Chondrocyte (in vitro differentiated cells): Measurements from ENCODE around the gene UBE2Q1. TPM values are rescaled to one million over a fixed set of nuclear protein-coding genes. Genes with fewer than 3 reads are reported as not detected.

Source experiments
- DNase-seq: peaks from one replicate; pipeline ENCODE4 v3.0.0; 2021; ENCODE audit warnings: mixed read lengths, low spot score
- H3K27ac Mint-ChIP-seq: one replicate; pipeline ENCODE4 v1.8.0; 2021; ENCODE audit warnings: mild to moderate bottlenecking, moderate library complexity, mixed read lengths; ENCODE audit not compliant: unreplicated experiment
- H3K27me3 Mint-ChIP-seq: 2 replicates; pipeline ENCODE4 v1.8.0; 2021; ENCODE audit warnings: low read depth, mixed read lengths
- H3K36me3 Mint-ChIP-seq: 2 replicates; pipeline ENCODE4 v1.8.0; 2021; ENCODE audit warnings: low read depth, mixed read lengths
- H3K4me1 Mint-ChIP-seq: 2 replicates; pipeline ENCODE4 v1.8.0; 2021; ENCODE audit warnings: low read depth, mild to moderate bottlenecking, mixed read lengths
- H3K4me3 Mint-ChIP-seq: one replicate; pipeline ENCODE4 v1.8.0; 2021; ENCODE audit warnings: mild to moderate bottlenecking, moderate library complexity, mixed read lengths; ENCODE audit not compliant: unreplicated experiment
- H3K9me3 Mint-ChIP-seq: 2 replicates; pipeline ENCODE4 v1.8.0; 2021; ENCODE audit warnings: low read depth, mixed read lengths
- CTCF ChIP-seq: fragments of 200-600 bp; sonication (generic); IDR thresholded peaks from 2 replicates; pipeline ENCODE4 v1.5.0; 2021; ENCODE audit warnings: antibody characterized with exemption, mild to moderate bottlenecking, moderate library complexity
- total RNA-seq: library from RNA; stranded (reverse); gene quantifications from 3 replicates; pipeline ENCODE4 v1.2.1, GENCODE V29; 2021

Gene UBE2Q1
- total RNA-seq, 1 donor from 2014 or later, result 92.6 TPM

GRCh38 chr1:154599658-154600057, 41.2 kb upstream of the UBE2Q1 start:
- TF ChIP-seq CTCF, result no peak
- no peak overlapping the region for H3K27ac Mint-ChIP-seq
- peaks cover 16% of the 10 kb centered on the region for H3K4me1 Mint-ChIP-seq
- DNase-seq, result no peak
- no peaks in the 10 kb centered on the region for H3K27me3 Mint-ChIP-seq
- H3K9me3 Mint-ChIP-seq, result no peaks in the 10 kb centered on the region
- H3K36me3 Mint-ChIP-seq, result peaks cover 28% of the 10 kb centered on the region
- no peak overlapping the region for H3K4me3 Mint-ChIP-seq

GRCh38 chr1:154598871-154599635, 40.6 kb upstream of the UBE2Q1 start:
- Mint-ChIP-seq H3K4me1 (peaks cover 15% of the 10 kb centered on the region), H3K27me3 (no peaks in the 10 kb centered on the region), H3K36me3 (peaks cover 31% of the 10 kb centered on the region), H3K27ac (peak overlapping the region; percentile 20), H3K4me3 (no peak overlapping the region), H3K9me3 (no peaks in the 10 kb centered on the region)
- TF ChIP-seq CTCF, result no peak
- no peak for DNase-seq

- DNase-seq, result no peak
- Mint-ChIP-seq H3K27ac (no peak overlapping the region), H3K4me3 (no peak overlapping the region), H3K27me3 (no peaks in the 10 kb centered on the region), H3K36me3 (peaks cover 44% of the 10 kb centered on the region), H3K9me3 (no peaks in the 10 kb centered on the region), H3K4me1 (peaks cover 12% of the 10 kb centered on the region)
- TF ChIP-seq CTCF, result no peak
Observed at GRCh38 chr1:154595621-154596020, 37.2 kb upstream of the UBE2Q1 start.

- no peak for DNase-seq
- Mint-ChIP-seq H3K4me1 (peaks cover 9% of the 10 kb centered on the region), H3K27me3 (no peaks in the 10 kb centered on the region), H3K36me3 (peaks cover 48% of the 10 kb centered on the region), H3K27ac (no peak overlapping the region), H3K9me3 (no peaks in the 10 kb centered on the region), H3K4me3 (no peak overlapping the region)
- no peak for TF ChIP-seq CTCF
Observed at GRCh38 chr1:154594811-154595210, 36.3 kb upstream of the UBE2Q1 start.

- Mint-ChIP-seq H3K9me3 (no peaks in the 10 kb centered on the region), H3K36me3 (peaks cover 58% of the 10 kb centered on the region), H3K27me3 (no peaks in the 10 kb centered on the region)
Observed at GRCh38 chr1:154593390-154593789, 34.9 kb upstream of the UBE2Q1 start.

More at GRCh38 chr1:154593390-154593789, 34.9 kb upstream of the UBE2Q1 start:
- no peak for DNase-seq
- no peak for TF ChIP-seq CTCF
- Mint-ChIP-seq H3K4me1 (no peaks in the 10 kb centered on the region), H3K27ac (no peak overlapping the region), H3K4me3 (no peak overlapping the region)
